HG03521 (cell line): ENCODE measurements around the gene COL1A2.

Experiments
- ATAC-seq: cut with Tn5 transposase; IDR thresholded peaks from one replicate; pipeline ENCODE4 v1.9.1; 2021; ENCODE audit warnings: mild to moderate bottlenecking, moderate library complexity; ENCODE audit not compliant: unreplicated experiment

The COL1A2 gene

GRCh38 chr7:94432817-94433216 lies 38.1 kb downstream of the COL1A2 start:
- ATAC-seq: no peak

- no peak for ATAC-seq
Observed at GRCh38 chr7:94433224-94433623, 38.5 kb downstream of the COL1A2 start.

- no peak for ATAC-seq
Observed at GRCh38 chr7:94434042-94434441, 39.3 kb downstream of the COL1A2 start.

GRCh38 chr7:94436018-94436604 lies 41.4 kb downstream of the COL1A2 start:
- peak; percentile 86 for ATAC-seq

GRCh38 chr7:94436700-94437099 lies 42.0 kb downstream of the COL1A2 start:
- no peak for ATAC-seq

GRCh38 chr7:94439893-94440381 lies 45.2 kb downstream of the COL1A2 start:
- no peak for ATAC-seq

- no peak for ATAC-seq
Observed at GRCh38 chr7:94440451-94441039, 45.9 kb downstream of the COL1A2 start.

GRCh38 chr7:94441138-94441537 lies 46.4 kb downstream of the COL1A2 start:
- no peak for ATAC-seq

- ATAC-seq: no peak
Observed at GRCh38 chr7:94442639-94443038, 47.9 kb downstream of the COL1A2 start.

GRCh38 chr7:94444813-94445212 lies 50.1 kb downstream of the COL1A2 start:
- no peak for ATAC-seq

GRCh38 chr7:94445696-94446194 lies 51.0 kb downstream of the COL1A2 start:
- ATAC-seq: no peak

GRCh38 chr7:94446308-94446707 lies 51.6 kb downstream of the COL1A2 start:
- ATAC-seq: no peak

GRCh38 chr7:94449151-94449725 lies 54.5 kb downstream of the COL1A2 start:
- peak; percentile 61 for ATAC-seq

GRCh38 chr7:94450044-94450697 lies 55.5 kb downstream of the COL1A2 start:
- ATAC-seq: no peak

- ATAC-seq: no peak
Observed at GRCh38 chr7:94451187-94451586, 56.5 kb downstream of the COL1A2 start.

- no peak for ATAC-seq
Observed at GRCh38 chr7:94452239-94452638, 57.5 kb downstream of the COL1A2 start.

GRCh38 chr7:94453898-94454297 lies 59.2 kb downstream of the COL1A2 start:
- no peak for ATAC-seq

GRCh38 chr7:94458041-94458440 lies 63.3 kb downstream of the COL1A2 start:
- ATAC-seq: no peak

- no peak for ATAC-seq
Observed at GRCh38 chr7:94466516-94466915, 71.8 kb downstream of the COL1A2 start.

GRCh38 chr7:94471604-94472003 lies 76.9 kb downstream of the COL1A2 start:
- no peak for ATAC-seq

- no peak for ATAC-seq
Observed at GRCh38 chr7:94472608-94473007, 77.9 kb downstream of the COL1A2 start.
